Kidney (tissue), 14 donors: ENCODE data around the gene SPATA3. TPM values are rescaled to one million over a fixed set of nuclear protein-coding genes. Genes with fewer than 3 reads are reported as not detected.
A peak's percentile ranks its signal among the peaks of the same experiment; 100 is the strongest.

Source experiments
- DNase-seq, 5 donors: peaks; one replicate each; pipeline ENCODE4 v3.0.0-alpha.2; 2013 to 2020
- FAIRE-seq: peaks from 2 replicates; lab custom pipeline; 2012; peaks lifted over from hg19 to GRCh38; lab: Jason Lieb, UNC
- H3K27ac ChIP-seq, 2 donors: one replicate each; pipeline ENCODE4 v1.7.0; 2013; ENCODE audit warnings: low read depth in 2 of 2, low read length in 2 of 2, inconsistent platforms in 1 of 2
- H3K27me3 ChIP-seq: one replicate; pipeline ENCODE4 v1.7.1; 2013; ENCODE audit warnings: low read length, inconsistent platforms; ENCODE audit not compliant: control insufficient read depth, insufficient read depth
- H3K36me3 ChIP-seq, 3 donors: one replicate each; pipeline versions ENCODE4 v1.7.0 to v1.7.1; 2013; ENCODE audit warnings: low read length in 3 of 3, control low read depth in 1 of 3, inconsistent platforms in 1 of 3; ENCODE audit not compliant: insufficient read depth in 3 of 3, control insufficient read depth in 2 of 3
- H3K4me1 ChIP-seq, 3 donors: one replicate each; pipeline versions ENCODE4 v1.7.0 to v1.7.1; 2013; ENCODE audit warnings: low read length in 3 of 3, inconsistent platforms in 1 of 3, low read depth in 1 of 3; ENCODE audit not compliant: control insufficient read depth in 2 of 3, insufficient read depth in 2 of 3
- H3K4me3 ChIP-seq, 3 donors: one replicate each; pipeline versions ENCODE4 v1.7.0 to v1.8.1; 2013; ENCODE audit warnings: low read length in 3 of 3, control low read depth in 1 of 3, inconsistent platforms in 1 of 3
- H3K9ac ChIP-seq, 3 donors: one replicate each; pipeline versions ENCODE4 v1.7.0 to v1.7.1; 2013; ENCODE audit warnings: low read length in 3 of 3, control low read depth in 1 of 3, inconsistent platforms in 1 of 3
- H3K9me3 ChIP-seq, 3 donors: one replicate each; pipeline versions ENCODE4 v1.7.0 to v1.7.1; 2013; ENCODE audit warnings: low read length in 3 of 3, control low read depth in 1 of 3, inconsistent platforms in 1 of 3; ENCODE audit not compliant: control insufficient read depth in 2 of 3, insufficient read depth in 1 of 3
- intact Hi-C: fragments of 100-400 bp; cut with DNase I; formaldehyde crosslinking; loops from one replicate; pipeline ENCODE4 v1.11.1; 2022
- polyA plus RNA-seq: library from polyadenylated mRNA; stranded (reverse); fragments of 350-450 nt; fragmentation: Illumina TruSeq; extraction: RNeasy Lipid Tissue Mini Kit (QIAGEN cat#74804); gene quantifications from one replicate; pipeline ENCODE4 v1.2.3, GENCODE V29; 2014; ENCODE audit warnings: low read depth, low replicate concordance; ENCODE audit not compliant: insufficient read depth
- total RNA-seq: library from RNA; stranded (reverse); fragmentation: NEBNext Ultra II Directional; extraction: Animal tissue kit (Norgen Biotek cat#: 25700); gene quantifications from one replicate; pipeline ENCODE4 v1.2.1, GENCODE V29; 2021
- TF ChIP-seq, protein P1 (sequence below): IDR thresholded peaks from 3 replicates; pipeline ENCODE4 v1.5.1; 2012; ENCODE audit warnings: mild to moderate bottlenecking, moderate library complexity, borderline replicate concordance; ENCODE audit not compliant: insufficient read depth; ENCODE audit errors: extremely low read depth
- donor health status: control.
- donor health status: control.
- donor health status: control.
- donor health status: control.
- donor health status: control.
- donor health status: DM: yes; HTN: yes; CAD: no.
- donor health status: Normal renal cell carcinoma (clear cell type).

The SPATA3 gene
- total and polyA plus RNA-seq, 2 donors from 2014 or later: not detected

DNA sequence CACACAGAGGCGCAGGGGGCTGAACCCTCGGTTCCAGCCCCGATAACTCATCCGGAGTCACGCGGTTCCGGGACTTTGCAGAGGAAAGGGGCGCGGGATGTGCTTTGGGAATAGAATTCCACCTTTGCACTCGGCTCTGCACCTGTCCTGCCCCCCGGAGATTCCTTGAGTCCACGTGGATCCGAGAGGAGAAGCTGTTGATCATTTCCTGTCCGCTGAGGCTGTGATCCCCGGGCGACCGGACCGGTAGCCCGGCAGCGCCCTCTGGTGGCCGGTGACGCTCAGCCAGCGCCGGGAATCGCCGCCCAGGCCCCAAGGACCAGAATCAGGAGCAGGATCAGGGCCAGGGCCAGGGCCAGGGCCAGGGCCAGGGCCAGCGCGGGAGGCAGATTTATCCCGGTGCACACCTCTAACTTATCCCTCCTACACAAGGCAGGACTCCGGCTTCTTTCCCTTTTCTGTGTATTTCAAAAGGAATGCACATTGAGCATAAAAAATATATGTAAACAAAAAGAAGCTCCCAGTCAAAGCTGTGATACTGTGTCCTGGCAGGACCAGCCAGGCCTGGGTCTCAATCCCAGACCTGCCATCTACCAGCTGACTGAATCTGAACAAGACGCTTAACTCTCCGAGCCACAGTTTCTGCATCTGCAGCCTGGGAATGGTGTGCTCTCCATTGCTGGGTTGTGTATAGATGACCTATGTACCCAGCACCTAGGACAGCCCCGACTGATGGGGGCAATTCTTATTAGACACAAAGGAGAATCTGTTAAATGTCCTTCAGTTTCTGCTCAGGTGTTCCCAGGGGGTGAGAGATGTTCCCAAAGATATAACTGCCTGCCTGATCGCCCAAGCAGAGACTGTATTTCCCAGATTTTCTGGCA lies 8.5 kb upstream of the SPATA3 start:
- Histone ChIP-seq H3K36me3 (no peaks in the 10 kb centered on the region), H3K9me3 (no peaks in the 10 kb centered on the region), H3K27me3 (no peaks in the 10 kb centered on the region), H3K4me3 (peak overlapping the region in 2 of 3 donors; percentile 40 to 60), H3K27ac (no peak overlapping the region), H3K4me1 (peaks cover 0 to 4% (median 0%) of the 10 kb centered on the region in 3 donors), H3K9ac (no peak overlapping the region)
- TF ChIP-seq, protein P1, sequence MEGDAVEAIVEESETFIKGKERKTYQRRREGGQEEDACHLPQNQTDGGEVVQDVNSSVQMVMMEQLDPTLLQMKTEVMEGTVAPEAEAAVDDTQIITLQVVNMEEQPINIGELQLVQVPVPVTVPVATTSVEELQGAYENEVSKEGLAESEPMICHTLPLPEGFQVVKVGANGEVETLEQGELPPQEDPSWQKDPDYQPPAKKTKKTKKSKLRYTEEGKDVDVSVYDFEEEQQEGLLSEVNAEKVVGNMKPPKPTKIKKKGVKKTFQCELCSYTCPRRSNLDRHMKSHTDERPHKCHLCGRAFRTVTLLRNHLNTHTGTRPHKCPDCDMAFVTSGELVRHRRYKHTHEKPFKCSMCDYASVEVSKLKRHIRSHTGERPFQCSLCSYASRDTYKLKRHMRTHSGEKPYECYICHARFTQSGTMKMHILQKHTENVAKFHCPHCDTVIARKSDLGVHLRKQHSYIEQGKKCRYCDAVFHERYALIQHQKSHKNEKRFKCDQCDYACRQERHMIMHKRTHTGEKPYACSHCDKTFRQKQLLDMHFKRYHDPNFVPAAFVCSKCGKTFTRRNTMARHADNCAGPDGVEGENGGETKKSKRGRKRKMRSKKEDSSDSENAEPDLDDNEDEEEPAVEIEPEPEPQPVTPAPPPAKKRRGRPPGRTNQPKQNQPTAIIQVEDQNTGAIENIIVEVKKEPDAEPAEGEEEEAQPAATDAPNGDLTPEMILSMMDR: peak; percentile 98
- DNase-seq (peak; percentile 86 to 90 (median 89)), FAIRE-seq (no peak)
- intact Hi-C loops: loop anchor here (10.0 kb wide), 2 partner anchors 83 to 163 kb away; no protein-coding TSS in a partner anchor

GRCh38 chr2:230989731-230990130 lies 6.2 kb upstream of the SPATA3 start:
- intact Hi-C loops: loop anchor here (10.0 kb wide), 2 partner anchors 85 to 165 kb away; no protein-coding TSS in a partner anchor
- H3K36me3 ChIP-seq: no peaks in the 10 kb centered on the region

DNA sequence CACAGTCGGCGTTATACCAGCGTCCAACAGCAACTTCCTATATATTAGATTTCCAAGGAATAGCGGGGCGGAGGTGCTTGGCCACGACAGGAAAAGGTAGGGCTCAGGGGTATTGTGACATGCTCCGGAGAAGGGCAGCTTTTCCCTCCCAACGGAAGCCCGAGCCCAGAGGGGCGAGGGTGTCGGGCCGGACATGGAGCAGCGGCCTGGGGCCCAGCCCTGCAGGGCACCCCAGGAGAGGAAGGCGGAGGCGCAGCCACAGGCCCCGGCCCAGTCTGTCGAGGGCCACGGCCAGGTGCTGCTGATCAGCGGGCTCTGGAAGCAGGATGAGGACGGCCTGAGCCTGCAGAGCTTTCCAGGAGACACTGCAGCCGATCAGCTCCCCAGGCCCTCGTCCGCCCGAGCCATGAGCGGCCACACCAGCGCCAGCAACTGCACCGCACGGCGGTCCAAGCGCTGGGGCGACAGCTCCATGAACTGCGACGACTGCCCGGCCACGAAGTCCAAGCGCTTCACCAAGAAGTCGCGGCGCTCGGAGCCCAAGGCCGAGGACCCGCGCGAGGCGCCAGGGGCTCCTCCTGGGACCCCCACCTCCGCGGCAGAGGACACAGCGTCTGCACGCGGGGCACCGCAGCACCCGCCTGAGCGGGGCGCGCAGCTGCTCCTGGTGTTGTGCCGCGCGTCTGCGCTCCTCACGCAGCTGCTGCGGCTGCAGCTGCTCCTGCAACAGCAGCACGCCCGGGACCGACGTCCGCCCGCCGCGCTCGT lies 5.6 kb upstream of the SPATA3 start:
- no peaks in the 10 kb centered on the region for H3K27me3 ChIP-seq
- no peak overlapping the region for H3K4me3 ChIP-seq
- peaks cover 0 to 4% (median 0%) of the 10 kb centered on the region in 3 donors for H3K4me1 ChIP-seq
- no peak overlapping the region for H3K9ac ChIP-seq
- H3K27ac ChIP-seq: no peak overlapping the region
- H3K9me3 ChIP-seq: no peaks in the 10 kb centered on the region
- no peak for FAIRE-seq
- DNase-seq: peak in 1 of 5 donors; percentile 16
- TF ChIP-seq, protein P1: no peak
- no peaks in the 10 kb centered on the region for H3K36me3 ChIP-seq
- intact Hi-C loops: no loop called here

More at GRCh38 chr2:230989731-230990130, 6.2 kb upstream of the SPATA3 start:
- Histone ChIP-seq H3K4me3 (no peak overlapping the region), H3K27me3 (no peaks in the 10 kb centered on the region), H3K27ac (no peak overlapping the region), H3K9me3 (no peaks in the 10 kb centered on the region), H3K4me1 (peaks cover 0 to 4% (median 0%) of the 10 kb centered on the region in 3 donors), H3K9ac (no peak overlapping the region)
- TF ChIP-seq, protein P1: no peak
- DNase-seq (peak in 1 of 5 donors; percentile 19), FAIRE-seq (no peak)
